ENCODE results near the gene OSER1.

DNA sequence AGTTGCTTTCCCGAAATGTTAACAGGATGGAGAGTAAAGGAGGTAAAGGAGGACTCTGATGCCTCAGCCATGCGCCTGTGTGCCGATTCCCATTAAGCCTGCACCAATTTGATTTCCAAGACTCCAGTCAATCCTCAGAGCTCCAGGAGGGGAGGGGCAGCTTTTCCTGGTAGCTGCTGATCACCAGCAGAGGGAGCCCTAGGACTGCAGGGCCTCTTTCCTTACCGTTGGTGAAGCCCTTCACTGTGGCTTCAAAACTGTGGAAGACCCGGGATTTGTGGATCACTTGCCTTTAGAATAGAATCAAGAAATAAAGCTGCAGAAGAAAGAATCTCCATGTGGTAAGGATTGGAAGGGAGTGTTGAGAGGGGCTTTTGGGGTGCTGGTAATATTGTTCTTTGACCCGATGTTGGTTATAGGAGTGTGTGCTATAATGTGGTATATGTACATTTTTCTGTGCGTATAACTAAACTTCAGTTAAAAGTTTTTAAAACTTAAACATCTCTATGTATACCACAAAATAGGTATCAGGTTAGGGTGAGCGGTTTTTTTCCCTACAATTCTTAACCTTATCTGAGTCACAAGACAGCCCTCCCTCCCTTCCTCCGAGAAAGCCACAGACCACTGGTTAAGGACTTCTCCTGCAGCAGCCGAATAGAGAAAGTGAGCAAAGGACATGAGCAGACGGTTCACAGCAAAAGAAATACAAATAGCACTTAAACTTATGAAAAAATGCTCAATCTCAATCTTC, 6.9 kb upstream of the OSER1 start:
- TF ChIP-seq CTCF (conservative IDR thresholded peaks at IDR 0.05; ENCODE audit: low read depth, low read length) (peak; percentile 86), EZH2 (IDR thresholded peaks at IDR 0.05; ENCODE audit: borderline replicate concordance, low read depth, low read length, poor library complexity, severe bottlenecking) (no peak)

Data from A673 (cell line).